HepG2 (cell line): Measurements from ENCODE around the gene BRS3. TPM values are rescaled to one million over a fixed set of nuclear protein-coding genes. Genes with fewer than 3 reads are reported as not detected.
A peak's percentile ranks its signal among the peaks of the same experiment; 100 is the strongest.

ENCODE experiments used
- RFXAP ChIP-seq: sonication (generic); formaldehyde crosslinking; IDR thresholded peaks from 2 replicates; pipeline ENCODE4 v1.4.0; 2020; ENCODE audit warnings: missing genetic modification reagents, borderline replicate concordance
- SAP130 ChIP-seq: IDR thresholded peaks from 2 replicates; pipeline ENCODE4 v1.6.1; 2016; ENCODE audit warnings: low read depth
- SRF ChIP-seq: IDR thresholded peaks from 2 replicates; pipeline ENCODE4 v1.6.1; 2011; ENCODE audit warnings: mild to moderate bottlenecking, low read depth, low read length, moderate library complexity
- TARDBP ChIP-seq: sonication (generic); formaldehyde crosslinking; IDR thresholded peaks from 2 replicates; pipeline ENCODE4 v1.8.0; 2022; ENCODE audit warnings: mild to moderate bottlenecking, missing genetic modification reagents
- ZFP41 ChIP-seq: sonication (generic); formaldehyde crosslinking; IDR thresholded peaks from 2 replicates; pipeline ENCODE4 v1.4.0; 2020; ENCODE audit warnings: mild to moderate bottlenecking, missing genetic modification reagents, borderline replicate concordance
- ZHX1 ChIP-seq: sonication (generic); formaldehyde crosslinking; IDR thresholded peaks from 2 replicates; pipeline ENCODE4 v1.8.1; 2022; ENCODE audit warnings: low read depth, mild to moderate bottlenecking, missing genetic modification reagents
- ZNF335 ChIP-seq: sonication (generic); formaldehyde crosslinking; IDR thresholded peaks from 2 replicates; pipeline ENCODE4 v1.4.0; 2020; ENCODE audit warnings: missing genetic modification reagents
- ZNF709 ChIP-seq: sonication (generic); formaldehyde crosslinking; IDR thresholded peaks from 2 replicates; pipeline ENCODE4 v1.5.0; 2020; ENCODE audit warnings: mild to moderate bottlenecking, missing genetic modification reagents
- ZNF780A ChIP-seq: sonication (generic); formaldehyde crosslinking; IDR thresholded peaks from 2 replicates; pipeline ENCODE4 v1.8.0; 2022; ENCODE audit warnings: mild to moderate bottlenecking, missing genetic modification reagents, moderate library complexity
- polyA plus RNA-seq, 8 experiments: library from polyadenylated mRNA; depleted of rRNA in 3 of 8; stranded (reverse) in 7 of 8; unstranded in 1 of 8; fragments of >200 nt; fragmentation: Illumina TruSeq in 4 of 8; extraction: Trizol in 4 of 8; gene quantifications; 2 replicates each; pipeline versions ENCODE4 v1.2.1 to v1.2.3, GENCODE V29; 2011 to 2016; ENCODE audit warnings: low read depth in 4 of 8, missing spikeins in 1 of 8, mixed read lengths in 1 of 8; ENCODE audit not compliant: insufficient read depth in 1 of 8
- total RNA-seq, 5 experiments: library from RNA; depleted of rRNA; stranded (reverse); fragments of >200 nt; fragmentation: Illumina TruSeq; extraction: Trizol; gene quantifications; 2 replicates each; pipeline ENCODE4 v1.2.3, GENCODE V29; 2016; ENCODE audit warnings: low read depth in 1 of 5
- TF ChIP-seq, protein P1 (sequence below): sonication (generic); formaldehyde crosslinking; IDR thresholded peaks from 2 replicates; pipeline ENCODE4 v1.4.0; 2020; ENCODE audit warnings: mild to moderate bottlenecking, missing genetic modification reagents
- TF ChIP-seq, protein P2 (sequence below): sonication (generic); formaldehyde crosslinking; IDR thresholded peaks from 2 replicates; pipeline ENCODE4 v1.5.1; 2020; ENCODE audit warnings: mild to moderate bottlenecking, missing genetic modification reagents, moderate library complexity
- TF ChIP-seq, protein P3 (sequence below), 2 experiments: sonication (generic) in 1 of 2; formaldehyde crosslinking in 1 of 2; IDR thresholded peaks; 2 replicates each; pipeline versions ENCODE4 v1.6.1 to v1.9.0; 2014 to 2022; ENCODE audit warnings: antibody characterized with exemption in 1 of 2, borderline replicate concordance in 1 of 2, inconsistent platforms in 1 of 2, low read depth in 1 of 2, missing genetic modification reagents in 1 of 2

The BRS3 gene
- total and polyA plus RNA-seq, 2 of the 13 experiments (the other 11 are each of a cell fraction or from before 2014, with no cell fraction given) = not detected

GRCh38 chrX:136496764-136497555, 9.2 kb downstream of the BRS3 start (continued):
- TF ChIP-seq, protein P1, sequence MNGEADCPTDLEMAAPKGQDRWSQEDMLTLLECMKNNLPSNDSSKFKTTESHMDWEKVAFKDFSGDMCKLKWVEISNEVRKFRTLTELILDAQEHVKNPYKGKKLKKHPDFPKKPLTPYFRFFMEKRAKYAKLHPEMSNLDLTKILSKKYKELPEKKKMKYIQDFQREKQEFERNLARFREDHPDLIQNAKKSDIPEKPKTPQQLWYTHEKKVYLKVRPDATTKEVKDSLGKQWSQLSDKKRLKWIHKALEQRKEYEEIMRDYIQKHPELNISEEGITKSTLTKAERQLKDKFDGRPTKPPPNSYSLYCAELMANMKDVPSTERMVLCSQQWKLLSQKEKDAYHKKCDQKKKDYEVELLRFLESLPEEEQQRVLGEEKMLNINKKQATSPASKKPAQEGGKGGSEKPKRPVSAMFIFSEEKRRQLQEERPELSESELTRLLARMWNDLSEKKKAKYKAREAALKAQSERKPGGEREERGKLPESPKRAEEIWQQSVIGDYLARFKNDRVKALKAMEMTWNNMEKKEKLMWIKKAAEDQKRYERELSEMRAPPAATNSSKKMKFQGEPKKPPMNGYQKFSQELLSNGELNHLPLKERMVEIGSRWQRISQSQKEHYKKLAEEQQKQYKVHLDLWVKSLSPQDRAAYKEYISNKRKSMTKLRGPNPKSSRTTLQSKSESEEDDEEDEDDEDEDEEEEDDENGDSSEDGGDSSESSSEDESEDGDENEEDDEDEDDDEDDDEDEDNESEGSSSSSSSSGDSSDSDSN = 0 out of 2 replicates have a peak, but pooled peaks have one; percentile 11
- TF ChIP-seq TARDBP (no peak), ZHX1 (CRISPR knock-in tag) (peak; percentile 59; the same call in 1 of the 2 replicates), SRF (no peak), RFXAP (CRISPR knock-in tag) (no peak), ZNF709 (CRISPR knock-in tag) (no peak), ZNF335 (CRISPR knock-in tag) (no peak), SAP130 (peak; percentile 28; the same call in 1 of the 2 replicates), ZFP41 (CRISPR knock-in tag) (no peak), ZNF780A (CRISPR knock-in tag) (no peak)
- TF ChIP-seq, protein P2, sequence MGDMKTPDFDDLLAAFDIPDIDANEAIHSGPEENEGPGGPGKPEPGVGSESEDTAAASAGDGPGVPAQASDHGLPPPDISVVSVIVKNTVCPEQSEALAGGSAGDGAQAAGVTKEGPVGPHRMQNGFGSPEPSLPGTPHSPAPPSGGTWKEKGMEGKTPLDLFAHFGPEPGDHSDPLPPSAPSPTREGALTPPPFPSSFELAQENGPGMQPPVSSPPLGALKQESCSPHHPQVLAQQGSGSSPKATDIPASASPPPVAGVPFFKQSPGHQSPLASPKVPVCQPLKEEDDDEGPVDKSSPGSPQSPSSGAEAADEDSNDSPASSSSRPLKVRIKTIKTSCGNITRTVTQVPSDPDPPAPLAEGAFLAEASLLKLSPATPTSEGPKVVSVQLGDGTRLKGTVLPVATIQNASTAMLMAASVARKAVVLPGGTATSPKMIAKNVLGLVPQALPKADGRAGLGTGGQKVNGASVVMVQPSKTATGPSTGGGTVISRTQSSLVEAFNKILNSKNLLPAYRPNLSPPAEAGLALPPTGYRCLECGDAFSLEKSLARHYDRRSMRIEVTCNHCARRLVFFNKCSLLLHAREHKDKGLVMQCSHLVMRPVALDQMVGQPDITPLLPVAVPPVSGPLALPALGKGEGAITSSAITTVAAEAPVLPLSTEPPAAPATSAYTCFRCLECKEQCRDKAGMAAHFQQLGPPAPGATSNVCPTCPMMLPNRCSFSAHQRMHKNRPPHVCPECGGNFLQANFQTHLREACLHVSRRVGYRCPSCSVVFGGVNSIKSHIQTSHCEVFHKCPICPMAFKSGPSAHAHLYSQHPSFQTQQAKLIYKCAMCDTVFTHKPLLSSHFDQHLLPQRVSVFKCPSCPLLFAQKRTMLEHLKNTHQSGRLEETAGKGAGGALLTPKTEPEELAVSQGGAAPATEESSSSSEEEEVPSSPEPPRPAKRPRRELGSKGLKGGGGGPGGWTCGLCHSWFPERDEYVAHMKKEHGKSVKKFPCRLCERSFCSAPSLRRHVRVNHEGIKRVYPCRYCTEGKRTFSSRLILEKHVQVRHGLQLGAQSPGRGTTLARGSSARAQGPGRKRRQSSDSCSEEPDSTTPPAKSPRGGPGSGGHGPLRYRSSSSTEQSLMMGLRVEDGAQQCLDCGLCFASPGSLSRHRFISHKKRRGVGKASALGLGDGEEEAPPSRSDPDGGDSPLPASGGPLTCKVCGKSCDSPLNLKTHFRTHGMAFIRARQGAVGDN (CRISPR knock-in tag) = peak; percentile 64; the same call in 1 of the 2 replicates
- TF ChIP-seq, protein P3, sequence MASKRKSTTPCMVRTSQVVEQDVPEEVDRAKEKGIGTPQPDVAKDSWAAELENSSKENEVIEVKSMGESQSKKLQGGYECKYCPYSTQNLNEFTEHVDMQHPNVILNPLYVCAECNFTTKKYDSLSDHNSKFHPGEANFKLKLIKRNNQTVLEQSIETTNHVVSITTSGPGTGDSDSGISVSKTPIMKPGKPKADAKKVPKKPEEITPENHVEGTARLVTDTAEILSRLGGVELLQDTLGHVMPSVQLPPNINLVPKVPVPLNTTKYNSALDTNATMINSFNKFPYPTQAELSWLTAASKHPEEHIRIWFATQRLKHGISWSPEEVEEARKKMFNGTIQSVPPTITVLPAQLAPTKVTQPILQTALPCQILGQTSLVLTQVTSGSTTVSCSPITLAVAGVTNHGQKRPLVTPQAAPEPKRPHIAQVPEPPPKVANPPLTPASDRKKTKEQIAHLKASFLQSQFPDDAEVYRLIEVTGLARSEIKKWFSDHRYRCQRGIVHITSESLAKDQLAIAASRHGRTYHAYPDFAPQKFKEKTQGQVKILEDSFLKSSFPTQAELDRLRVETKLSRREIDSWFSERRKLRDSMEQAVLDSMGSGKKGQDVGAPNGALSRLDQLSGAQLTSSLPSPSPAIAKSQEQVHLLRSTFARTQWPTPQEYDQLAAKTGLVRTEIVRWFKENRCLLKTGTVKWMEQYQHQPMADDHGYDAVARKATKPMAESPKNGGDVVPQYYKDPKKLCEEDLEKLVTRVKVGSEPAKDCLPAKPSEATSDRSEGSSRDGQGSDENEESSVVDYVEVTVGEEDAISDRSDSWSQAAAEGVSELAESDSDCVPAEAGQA (IDR thresholded peaks at IDR 0.05; ENCODE audit: low read depth) = peak; percentile 92
- TF ChIP-seq, protein P3 (CRISPR knock-in tag; IDR thresholded peaks at IDR 0.05; ENCODE audit: borderline replicate concordance) = no peak
